LNCaP clone FGC (cell line): ENCODE data around the gene RER1.

ENCODE experiments used
- DNase-seq: peaks from one replicate; pipeline ENCODE4 v3.0.0-alpha.2; 2011; ENCODE audit warnings: low read depth
- H3K4me3 ChIP-seq: 2 replicates; pipeline ENCODE4 v1.5.1; 2011; ENCODE audit warnings: mild to moderate bottlenecking, low read depth, low read length, control low read depth
- CTCF ChIP-seq: IDR thresholded peaks from 2 replicates; pipeline ENCODE4 v1.5.1; 2012; ENCODE audit warnings: mild to moderate bottlenecking; ENCODE audit not compliant: control insufficient read depth, insufficient read depth; ENCODE audit errors: extremely low read depth

RER1 gene

GRCh38 chr1:2345297-2346075, 46.2 kb upstream of the RER1 start:
- no peak overlapping the region for H3K4me3 ChIP-seq
- TF ChIP-seq CTCF, result no peak
- no peak for DNase-seq

- DNase-seq, result no peak
- no peak for TF ChIP-seq CTCF
Measured at GRCh38 chr1:2346691-2347408, 44.8 kb upstream of the RER1 start.

GRCh38 chr1:2347409-2347785, 44.2 kb upstream of the RER1 start:
- TF ChIP-seq CTCF, result no peak
- no peak for DNase-seq
- no peak overlapping the region for H3K4me3 ChIP-seq

More at GRCh38 chr1:2346691-2347408, 44.8 kb upstream of the RER1 start:
- H3K4me3 ChIP-seq, result no peak overlapping the region

GRCh38 chr1:2347896-2348295, 43.7 kb upstream of the RER1 start:
- no peak for DNase-seq
- TF ChIP-seq CTCF, result no peak
- H3K4me3 ChIP-seq, result no peak overlapping the region

GRCh38 chr1:2348346-2349325, 43.0 kb upstream of the RER1 start:
- DNase-seq, result no peak
- TF ChIP-seq CTCF, result no peak

GRCh38 chr1:2349806-2350205, 41.8 kb upstream of the RER1 start:
- no peak overlapping the region for H3K4me3 ChIP-seq
- no peak for TF ChIP-seq CTCF
- DNase-seq, result no peak

More at GRCh38 chr1:2348346-2349325, 43.0 kb upstream of the RER1 start:
- H3K4me3 ChIP-seq, result no peak overlapping the region
